Measurements from ENCODE around the gene TEX28.
"Not testable (repeated sequence)": the region's sequence is repeated elsewhere in the genome, so short reads cannot be mapped to it uniquely, and the experiment has no call there.

DNA sequence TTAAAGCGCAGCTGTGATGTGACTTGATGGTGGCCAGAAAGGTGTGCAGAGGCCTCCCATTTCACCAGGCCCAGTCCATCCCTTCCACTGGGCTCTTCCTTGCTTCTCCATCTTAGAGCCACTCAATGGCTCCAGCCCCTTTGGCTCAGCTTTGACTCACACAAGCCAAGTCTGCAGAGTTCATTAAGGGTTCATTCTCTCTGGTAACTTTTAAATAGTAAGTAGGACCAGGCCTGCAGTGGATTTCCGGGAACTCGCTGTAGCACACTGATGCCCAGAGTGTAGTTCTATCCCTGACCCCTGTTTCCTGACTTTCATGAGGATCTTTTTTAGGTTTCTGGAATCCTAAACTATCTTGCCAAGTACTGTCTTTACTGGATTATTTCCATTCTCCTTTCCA, 25.7 kb downstream of the TEX28 start:
- not testable (repeated sequence) for TF ChIP-seq CTCF, POLR2AphosphoS5 (IDR thresholded peaks at IDR 0.05)
